NCI-H345 (cell line): ENCODE measurements around the gene CTIF.
"Not testable (repeated sequence)": the region's sequence is repeated elsewhere in the genome, so short reads cannot be mapped to it uniquely, and the experiment has no call there.

ENCODE experiments used
- DNase-seq: peaks from one replicate; lab custom pipeline; 2025; lab: John Stamatoyannopoulos, UW

CTIF gene

DNA sequence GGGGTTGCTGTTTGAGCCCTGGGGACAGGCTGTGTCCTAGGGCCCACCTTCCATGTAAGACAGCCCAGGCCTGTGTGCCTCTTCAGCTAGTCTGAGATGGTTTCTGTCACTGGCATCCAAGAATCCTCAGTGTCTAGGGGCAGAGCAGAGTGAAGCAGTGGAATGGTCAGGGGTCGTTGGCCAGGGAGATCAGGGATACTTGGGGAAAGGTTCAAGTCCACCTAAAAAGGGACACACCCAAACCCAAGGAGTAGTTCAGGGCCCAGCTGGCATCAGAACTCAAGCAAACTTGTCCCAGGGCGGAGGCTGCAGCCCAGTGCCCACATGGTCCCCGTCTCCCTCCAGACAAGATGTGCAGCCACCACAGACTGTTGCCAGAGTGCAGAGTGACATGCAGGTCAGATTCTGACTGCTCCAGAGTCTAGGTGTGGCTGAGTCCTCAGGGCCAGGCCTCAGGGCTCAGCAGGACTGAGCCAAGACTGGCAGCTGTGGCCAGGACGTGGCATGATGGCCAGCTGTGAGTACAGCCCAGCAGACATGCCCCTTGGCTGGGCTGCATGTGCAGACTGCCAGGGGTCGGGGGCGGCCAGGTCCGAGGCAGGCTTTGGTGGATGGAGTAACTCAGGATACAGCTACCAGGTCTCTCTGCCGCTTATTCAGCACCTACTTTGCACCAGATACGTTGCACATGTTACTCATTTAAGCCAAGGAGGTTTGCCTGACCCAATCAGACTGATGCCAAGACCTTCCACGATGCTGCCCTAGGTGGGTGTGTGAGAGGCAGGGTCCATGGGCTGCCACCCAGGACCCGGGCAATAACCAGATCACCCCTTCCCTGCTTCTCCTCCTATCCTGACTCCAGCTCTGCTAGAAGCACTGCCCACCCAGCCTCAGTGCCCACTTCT, 265.4 kb downstream of the CTIF start:
- no peak for DNase-seq

- DNase-seq: no peak
Measured at GRCh38 chr18:48804856-48805610, 266.2 kb downstream of the CTIF start.

GRCh38 chr18:48805826-48806535, 267.1 kb downstream of the CTIF start:
- DNase-seq: no peak

DNA sequence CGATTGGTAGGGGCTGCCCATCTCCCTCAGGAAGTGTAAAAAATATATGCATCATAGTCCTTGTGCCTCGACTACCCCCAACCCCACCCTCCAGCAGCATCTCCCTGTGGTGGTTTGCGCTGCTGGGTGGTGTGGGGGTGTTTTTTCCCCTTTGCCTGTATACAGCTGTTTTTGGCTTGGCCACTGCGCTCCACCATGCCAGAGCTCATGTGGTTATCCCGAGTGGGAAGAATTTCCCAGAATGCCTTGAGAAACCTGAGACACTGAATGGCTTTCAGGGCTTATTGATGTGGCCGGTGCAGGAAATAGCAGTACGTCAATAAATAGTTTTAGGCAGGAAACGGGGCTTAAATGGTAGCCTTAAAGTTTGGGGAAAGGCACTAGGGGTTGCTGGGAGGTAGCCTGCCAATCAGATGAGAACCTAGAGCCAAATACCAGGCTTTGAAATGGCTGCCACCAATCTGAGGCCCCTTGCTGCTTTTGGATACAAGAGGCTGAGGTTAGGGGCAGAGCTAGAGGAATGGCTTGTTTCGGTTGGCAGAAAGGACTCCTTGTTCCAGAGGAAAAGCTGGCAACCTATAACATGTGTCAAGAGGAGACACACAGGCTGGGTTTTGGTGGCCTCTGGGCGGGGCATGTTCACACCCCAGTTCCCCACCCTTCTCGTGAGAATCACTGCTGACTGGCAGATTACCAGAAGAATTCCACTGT, 267.9 kb downstream of the CTIF start:
- DNase-seq: no peak

GRCh38 chr18:48808476-48808875, 269.6 kb downstream of the CTIF start:
- no peak for DNase-seq

DNA sequence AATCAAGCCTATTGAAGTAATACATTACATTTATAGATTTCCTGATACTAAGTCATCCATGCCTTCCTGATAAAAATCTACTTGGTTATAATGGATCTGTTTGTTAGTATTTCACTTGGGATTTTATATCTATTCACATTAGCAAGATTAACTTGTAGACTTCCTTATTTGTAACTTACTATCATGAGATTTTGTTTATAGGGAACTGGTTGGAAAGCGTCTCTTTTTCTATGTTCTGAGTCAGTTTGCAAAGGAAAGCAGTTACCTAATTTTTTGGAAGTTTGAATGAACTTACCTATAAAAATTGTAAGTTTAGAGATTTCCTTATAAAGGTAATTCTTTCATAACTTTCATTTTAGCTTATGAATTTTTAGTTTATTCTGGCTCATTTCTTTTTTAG, 270.5 kb downstream of the CTIF start:
- no peak for DNase-seq

DNA sequence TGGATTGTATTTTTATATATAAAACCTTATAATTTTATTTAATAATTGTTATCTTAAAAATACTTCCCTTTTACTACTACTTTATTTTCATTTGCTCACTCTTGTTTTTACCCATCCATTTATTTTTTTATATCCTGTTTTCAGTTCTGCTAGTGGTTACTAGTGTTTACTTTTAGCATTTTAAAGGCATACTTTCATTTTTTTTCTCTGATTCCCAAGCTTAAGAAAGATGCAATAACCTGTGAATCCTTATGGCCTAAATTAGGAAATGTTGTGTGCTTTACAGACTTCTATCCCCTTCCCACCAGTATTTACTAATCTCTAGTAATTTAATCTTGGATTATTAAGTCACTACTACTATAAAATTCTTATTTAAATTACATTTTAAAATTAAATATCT, 272.0 kb downstream of the CTIF start:
- no peak for DNase-seq

- DNase-seq: no peak
Measured at GRCh38 chr18:48811401-48811800, 272.6 kb downstream of the CTIF start.

DNA sequence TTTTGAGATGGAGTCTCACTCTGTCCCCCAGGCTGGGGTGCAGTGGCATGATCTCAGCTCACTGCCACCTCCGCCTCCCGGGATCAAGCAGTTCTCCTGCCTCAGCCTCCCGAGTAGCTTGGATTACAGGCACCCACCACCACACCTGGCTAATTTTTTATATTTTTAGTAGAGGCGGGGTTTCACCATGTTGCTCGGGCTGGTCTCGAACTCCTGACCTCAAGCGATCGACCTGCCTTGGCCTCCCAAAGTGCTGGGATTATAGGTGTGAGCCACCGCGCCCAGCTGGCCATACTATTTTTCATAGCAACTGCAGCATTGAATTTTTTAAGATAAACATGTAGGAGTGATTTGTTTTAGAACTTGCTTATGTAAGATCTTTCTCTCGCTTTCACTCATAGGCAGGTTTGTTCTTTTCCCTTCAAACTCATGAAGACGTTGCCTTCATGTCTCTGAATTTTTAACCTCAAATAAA, 273.2 kb downstream of the CTIF start:
- not testable (repeated sequence) for DNase-seq

GRCh38 chr18:48813321-48813720, 274.5 kb downstream of the CTIF start:
- DNase-seq: no peak

DNA sequence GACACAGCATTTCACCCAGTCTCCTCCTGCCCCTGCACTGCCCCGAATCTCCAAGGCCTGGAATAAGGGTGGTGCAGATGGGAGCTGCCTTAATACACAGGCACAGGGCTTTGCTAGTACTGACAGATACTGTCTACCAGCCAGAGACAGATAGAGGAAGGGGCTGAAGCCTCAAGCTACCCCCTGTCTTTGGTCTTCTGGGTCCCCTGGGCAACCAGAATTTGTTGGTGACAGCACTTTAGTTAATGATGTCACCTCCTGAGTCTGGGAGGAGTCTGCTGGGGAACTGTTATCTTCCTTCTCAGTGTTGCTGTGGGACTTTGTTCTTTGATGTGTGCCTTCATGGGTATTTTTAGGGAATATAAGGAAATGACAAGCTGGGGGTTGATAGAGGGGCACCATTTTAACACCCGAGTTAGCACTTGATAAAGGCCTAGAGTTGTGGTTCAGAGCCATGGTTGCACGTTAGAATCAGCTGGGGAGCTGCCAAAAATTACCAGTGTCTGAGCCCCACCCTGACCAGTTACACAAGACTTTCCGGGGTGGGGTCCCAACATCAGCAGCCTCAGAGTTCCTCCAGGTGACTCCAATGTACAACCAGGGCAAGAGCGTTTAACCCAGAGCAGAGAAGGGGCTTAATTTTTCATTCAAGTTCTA, 275.1 kb downstream of the CTIF start:
- no peak for DNase-seq

GRCh38 chr18:48814490-48815178, 275.8 kb downstream of the CTIF start:
- no peak for DNase-seq

- DNase-seq: no peak
Measured at GRCh38 chr18:48815179-48815515, 276.3 kb downstream of the CTIF start.

DNA sequence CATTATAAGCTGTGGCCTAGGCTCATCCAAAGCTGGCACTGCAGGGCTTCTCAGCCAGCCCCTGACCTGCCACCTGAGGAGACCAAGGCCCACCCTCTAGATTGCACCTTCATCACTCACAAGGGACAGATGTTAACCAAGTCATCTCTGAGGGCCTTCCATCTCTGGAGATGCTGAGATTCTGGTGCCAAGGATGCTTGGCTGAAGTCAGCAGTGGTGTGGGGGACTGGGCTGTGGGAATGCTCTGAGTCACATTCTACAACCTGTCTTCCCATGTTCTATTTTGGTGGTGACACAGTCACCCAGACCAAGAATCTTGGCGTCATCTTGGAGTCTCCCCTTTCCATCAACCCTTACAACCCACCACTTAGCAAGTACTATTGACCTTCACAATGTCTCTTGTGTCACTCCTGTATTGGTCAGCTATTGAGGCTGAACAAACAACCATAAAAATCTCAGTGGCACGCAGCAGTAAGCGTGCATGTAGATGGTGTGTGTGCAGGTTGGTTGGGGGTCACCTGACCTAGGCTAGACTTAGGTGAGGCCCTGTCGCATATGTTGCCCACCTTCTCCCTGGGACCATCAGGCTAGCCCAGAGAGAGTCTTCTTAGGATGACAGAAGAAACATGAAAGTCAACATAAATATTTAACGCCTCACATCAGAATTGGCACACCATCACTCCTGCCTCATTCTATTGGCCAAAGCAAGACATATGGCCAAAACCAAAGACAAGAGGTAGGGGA, 276.9 kb downstream of the CTIF start:
- no peak for DNase-seq

GRCh38 chr18:48816554-48816953, 277.7 kb downstream of the CTIF start:
- no peak for DNase-seq

DNA sequence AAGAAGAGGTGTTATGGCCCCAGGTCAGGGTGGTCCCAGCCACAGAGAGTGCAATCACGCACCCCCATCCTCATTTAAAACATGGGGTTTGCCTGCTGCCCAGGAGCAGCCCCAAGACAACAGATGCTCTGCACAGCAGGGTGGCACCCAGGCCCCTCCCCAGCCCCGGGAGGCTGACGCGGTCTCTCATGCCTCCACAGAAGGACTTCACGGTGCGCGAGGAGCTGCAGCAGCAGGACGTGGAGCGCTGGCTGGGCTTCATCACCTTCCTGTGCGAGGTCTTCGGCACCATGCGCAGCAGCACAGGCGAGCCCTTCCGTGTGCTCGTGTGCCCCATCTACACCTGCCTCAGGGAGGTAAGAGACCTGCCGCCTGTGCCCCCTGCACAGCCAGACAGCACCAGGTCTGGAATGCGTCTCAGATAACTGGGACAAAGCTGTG, 278.2 kb downstream of the CTIF start:
- DNase-seq: no peak

DNA sequence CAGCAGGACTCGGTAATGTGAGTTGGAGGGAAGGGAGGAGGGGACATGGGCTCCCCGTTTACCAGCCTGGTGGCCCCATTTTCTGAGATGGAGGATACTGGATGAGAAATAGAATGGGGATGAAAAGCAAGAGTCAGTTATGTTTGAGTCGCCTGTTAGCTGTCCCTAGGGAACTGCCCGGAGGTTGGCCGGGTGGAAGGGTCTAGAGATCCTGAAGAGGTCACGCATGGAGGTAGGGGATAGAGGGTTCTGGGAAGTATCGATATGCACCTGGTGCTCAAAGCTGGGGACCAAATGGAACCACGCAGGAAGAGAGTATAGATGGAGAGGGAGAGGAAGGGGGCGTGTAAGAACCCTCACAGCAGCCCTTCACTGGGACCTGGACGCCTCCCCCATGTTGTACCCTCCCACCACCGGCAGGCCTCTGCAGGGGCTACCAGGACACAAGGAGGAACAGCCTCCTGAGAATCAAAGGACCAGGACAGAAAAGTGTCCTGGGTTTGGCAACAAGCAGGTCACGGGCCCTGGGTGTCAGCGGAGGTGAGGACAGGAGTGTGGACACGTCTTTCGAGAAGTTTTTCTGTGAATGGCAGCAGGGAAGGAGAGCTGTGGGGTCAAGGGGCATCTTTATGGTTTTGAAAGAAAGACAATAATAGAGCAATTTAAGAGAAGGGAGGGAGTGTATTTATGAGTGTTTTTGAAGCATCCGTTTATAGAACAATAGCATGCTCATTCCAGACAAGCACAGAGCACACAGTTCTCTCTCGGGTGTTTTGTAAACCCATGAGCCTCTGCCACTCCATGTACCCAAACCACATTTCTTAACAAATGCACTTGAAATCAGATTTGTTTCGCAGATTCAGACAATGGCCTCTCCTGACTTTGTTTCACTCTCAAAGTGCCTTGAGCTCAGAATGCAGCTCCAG, 279.8 kb downstream of the CTIF start:
- no peak for DNase-seq

- no peak for DNase-seq
Measured at GRCh38 chr18:48819276-48819675, 280.4 kb downstream of the CTIF start.
